Mucosa of descending colon (tissue), 3 donors: ENCODE data around the gene B4GALT6. TPM values are rescaled to one million over a fixed set of nuclear protein-coding genes. Genes with fewer than 3 reads are reported as not detected.

ENCODE experiments used
- ATAC-seq: fragments of 200-7000 bp; cut with Tn5 transposase; one replicate; pipeline ENCODE4 v1.9.1; 2020; ENCODE audit warnings: mild to moderate bottlenecking, moderate library complexity
- DNase-seq, 3 donors: peaks; one replicate each; pipeline ENCODE4 v3.0.0-alpha.2; 2020
- H3K36me3 ChIP-seq: fragments of 200-600 bp; one replicate; pipeline ENCODE4 v1.8.0; 2021; ENCODE audit warnings: low read depth, mild to moderate bottlenecking
- H3K4me1 ChIP-seq: fragments of 200-600 bp; one replicate; pipeline ENCODE4 v1.8.0; 2021; ENCODE audit warnings: low read depth, mild to moderate bottlenecking
- H3K4me3 ChIP-seq: fragments of 200-600 bp; one replicate; pipeline ENCODE4 v1.8.0; 2021; ENCODE audit warnings: mild to moderate bottlenecking
- H3K9me3 ChIP-seq: fragments of 200-600 bp; one replicate; pipeline ENCODE4 v1.8.0; 2021; ENCODE audit warnings: mild to moderate bottlenecking
- CTCF ChIP-seq: fragments of 200-600 bp; IDR thresholded peaks from one replicate; pipeline ENCODE4 v1.8.0; 2022; ENCODE audit warnings: antibody characterized with exemption, mild to moderate bottlenecking
- intact Hi-C, 2 donors: fragments of 100-400 bp; cut with DNase I in 1 of 2; cut with micrococcal nuclease in 1 of 2; formaldehyde crosslinking; loops; one replicate each; pipeline versions ENCODE4 v1.11.0 to v1.11.1; 2022; cut with DNase I, micrococcal nuclease
- total RNA-seq, 3 donors: library from RNA; stranded (reverse); fragmentation: NEBNext Ultra II Directional in 2 of 3; extraction: Animal tissue kit (Norgen Biotek cat#: 25700) in 2 of 3; gene quantifications; one replicate each; pipeline versions ENCODE4 v1.2.1 to v1.2.4, GENCODE V29; 2021 to 2023
- donor health status: DM: no; HTN: no; CAD: no; lungs with moderate emphysema.
- donor health status: DM: no; HTN: no; CAD: no.
- donor health status: DM: no; HTN: yes; CAD: no.

The B4GALT6 gene
- total RNA-seq, 3 donors from 2014 or later: 6.9 to 8.0 (median 7.8) TPM

GRCh38 chr18:31677592-31677991 is 6.8 kb downstream of the B4GALT6 start:
- no peak for DNase-seq
- intact Hi-C loops: no loop called here
- H3K4me3 ChIP-seq: no peak overlapping the region

GRCh38 chr18:31675404-31675803 is 9.0 kb downstream of the B4GALT6 start:
- no peak overlapping the region for H3K4me3 ChIP-seq
- no peaks in the 10 kb centered on the region for H3K36me3 ChIP-seq
- DNase-seq (no peak), ATAC-seq (no peak)
- H3K4me1 ChIP-seq: peaks cover 10% of the 10 kb centered on the region
- no peaks in the 10 kb centered on the region for H3K9me3 ChIP-seq
- intact Hi-C loops: no loop called here
- no peak for TF ChIP-seq CTCF

More at GRCh38 chr18:31677592-31677991, 6.8 kb downstream of the B4GALT6 start:
- H3K4me1 ChIP-seq: peaks cover 15% of the 10 kb centered on the region
- ATAC-seq: no peak
- H3K36me3 ChIP-seq: no peaks in the 10 kb centered on the region
- no peaks in the 10 kb centered on the region for H3K9me3 ChIP-seq
- TF ChIP-seq CTCF: no peak

- H3K9me3 ChIP-seq: no peaks in the 10 kb centered on the region
- no peak for TF ChIP-seq CTCF
- H3K36me3 ChIP-seq: no peaks in the 10 kb centered on the region
- ATAC-seq: no peak
- no peaks in the 10 kb centered on the region for H3K4me1 ChIP-seq
- no peak for DNase-seq
- H3K4me3 ChIP-seq: no peak overlapping the region
- intact Hi-C loops: no loop called here
Observed at GRCh38 chr18:31672628-31673135, 11.7 kb downstream of the B4GALT6 start.

- TF ChIP-seq CTCF: no peak
- intact Hi-C loops: no loop called here
- no peak for DNase-seq
- H3K4me3 ChIP-seq: no peak overlapping the region
- no peaks in the 10 kb centered on the region for H3K9me3 ChIP-seq
- no peak for ATAC-seq
- H3K4me1 ChIP-seq: no peaks in the 10 kb centered on the region
- no peaks in the 10 kb centered on the region for H3K36me3 ChIP-seq
Observed at GRCh38 chr18:31671951-31672350, 12.4 kb downstream of the B4GALT6 start.

GRCh38 chr18:31669541-31669940 is 14.8 kb downstream of the B4GALT6 start:
- DNase-seq (no peak), ATAC-seq (no peak)
- TF ChIP-seq CTCF: no peak
- no peaks in the 10 kb centered on the region for H3K36me3 ChIP-seq
- no peak overlapping the region for H3K4me3 ChIP-seq
- H3K4me1 ChIP-seq: no peaks in the 10 kb centered on the region
- intact Hi-C loops: no loop called here
- no peaks in the 10 kb centered on the region for H3K9me3 ChIP-seq

- no peak for ATAC-seq
- intact Hi-C loops: no loop called here
- Histone ChIP-seq H3K9me3 (no peaks in the 10 kb centered on the region), H3K36me3 (no peaks in the 10 kb centered on the region), H3K4me1 (no peaks in the 10 kb centered on the region), H3K4me3 (no peak overlapping the region)
- DNase-seq: no peak
- TF ChIP-seq CTCF: no peak
Observed at GRCh38 chr18:31667185-31667584, 17.2 kb downstream of the B4GALT6 start.
